BLaER1 (cell line): ENCODE results near the gene RUVBL1.

Experiments used
- H3K27ac ChIP-seq: shearing (Covaris generic); formaldehyde crosslinking; 2 replicates; pipeline ENCODE4 v1.8.1; 2022
- H3K27me3 ChIP-seq: shearing (Covaris generic); formaldehyde crosslinking; 2 replicates; pipeline ENCODE4 v1.8.1; 2022
- H3K36me3 ChIP-seq: shearing (Covaris generic); formaldehyde crosslinking; 2 replicates; pipeline ENCODE4 v1.8.1; 2022
- H3K4me1 ChIP-seq: shearing (Covaris generic); formaldehyde crosslinking; 2 replicates; pipeline ENCODE4 v1.8.1; 2022
- H3K4me2 ChIP-seq: shearing (Covaris generic); formaldehyde crosslinking; 2 replicates; pipeline ENCODE4 v1.8.1; 2022
- H3K4me3 ChIP-seq: shearing (Covaris generic); formaldehyde crosslinking; 2 replicates; pipeline ENCODE4 v1.8.1; 2022
- H3K9ac ChIP-seq: shearing (Covaris generic); formaldehyde crosslinking; 2 replicates; pipeline ENCODE4 v1.8.1; 2022
- H3K9me3 ChIP-seq: shearing (Covaris generic); formaldehyde crosslinking; 2 replicates; pipeline ENCODE4 v1.8.1; 2022
- H4K20me1 ChIP-seq: shearing (Covaris generic); formaldehyde crosslinking; 2 replicates; pipeline ENCODE4 v1.8.1; 2022
- Cebpa-rat ChIP-seq: shearing (Covaris generic); IDR thresholded peaks from 2 replicates; pipeline ENCODE4 v1.8.1; 2022

RUVBL1 gene

DNA sequence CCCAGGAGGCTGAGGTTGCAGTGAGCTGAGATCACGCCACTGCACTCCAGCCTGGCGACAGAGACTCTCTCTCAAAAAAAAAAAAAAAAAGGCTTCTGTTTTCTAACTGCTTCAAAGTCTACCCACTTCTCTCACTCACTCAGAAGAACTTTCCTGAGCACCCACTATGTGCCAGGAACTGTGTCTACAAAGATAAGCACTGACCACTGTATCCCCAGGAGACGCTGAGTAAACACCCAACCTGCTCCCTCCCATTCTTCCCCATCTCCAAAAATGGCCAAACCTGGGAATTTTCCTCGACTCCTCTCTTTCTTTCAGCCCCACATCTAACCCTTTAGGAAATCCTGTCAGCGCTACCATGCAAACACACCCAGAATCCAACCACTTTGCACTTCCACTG is 12.5 kb downstream of the RUVBL1 start:
- Histone ChIP-seq H3K4me2 (no peak overlapping the region), H3K27me3 (no peaks in the 10 kb centered on the region), H3K27ac (no peak overlapping the region), H3K36me3 (peaks cover 99% of the 10 kb centered on the region), H3K4me1 (peaks cover 7% of the 10 kb centered on the region; the same call in 1 of the 2 replicates), H3K4me3 (no peak overlapping the region), H4K20me1 (peaks cover 72% of the 10 kb centered on the region), H3K9ac (no peak overlapping the region), H3K9me3 (no peaks in the 10 kb centered on the region)
- no peak for TF ChIP-seq Cebpa-rat

- H3K27ac ChIP-seq, result no peak overlapping the region
- H3K36me3 ChIP-seq, result peaks cover 93% of the 10 kb centered on the region
- TF ChIP-seq Cebpa-rat, result no peak
- H4K20me1 ChIP-seq, result peaks cover 70% of the 10 kb centered on the region
- no peak overlapping the region for H3K4me2 ChIP-seq
- no peaks in the 10 kb centered on the region for H3K9me3 ChIP-seq
- no peak overlapping the region for H3K9ac ChIP-seq
- H3K27me3 ChIP-seq, result no peaks in the 10 kb centered on the region
- no peak overlapping the region for H3K4me3 ChIP-seq
- H3K4me1 ChIP-seq, result peaks cover 21% of the 10 kb centered on the region
Measured at GRCh38 chr3:128107834-128108233, 15.8 kb downstream of the RUVBL1 start.

GRCh38 chr3:128103136-128103676 is 20.4 kb downstream of the RUVBL1 start:
- peaks cover 21% of the 10 kb centered on the region for H3K4me1 ChIP-seq
- H4K20me1 ChIP-seq, result peaks cover 73% of the 10 kb centered on the region
- H3K9ac ChIP-seq, result no peak overlapping the region
- TF ChIP-seq Cebpa-rat, result no peak
- peaks cover 93% of the 10 kb centered on the region for H3K36me3 ChIP-seq
- H3K9me3 ChIP-seq, result no peaks in the 10 kb centered on the region
- no peak overlapping the region for H3K27ac ChIP-seq
- no peak overlapping the region for H3K4me2 ChIP-seq
- H3K27me3 ChIP-seq, result no peaks in the 10 kb centered on the region
- no peak overlapping the region for H3K4me3 ChIP-seq

GRCh38 chr3:128100638-128101037 is 23.0 kb downstream of the RUVBL1 start:
- Histone ChIP-seq H3K4me1 (peaks cover 18% of the 10 kb centered on the region), H3K4me3 (no peak overlapping the region), H3K9ac (no peak overlapping the region), H3K4me2 (no peak overlapping the region), H3K9me3 (no peaks in the 10 kb centered on the region), H3K27me3 (no peaks in the 10 kb centered on the region), H4K20me1 (peaks cover 61% of the 10 kb centered on the region), H3K27ac (no peak overlapping the region), H3K36me3 (peaks cover 93% of the 10 kb centered on the region)
- TF ChIP-seq Cebpa-rat, result no peak

- no peak overlapping the region for H3K4me2 ChIP-seq
Measured at GRCh38 chr3:128100161-128100560, 23.5 kb downstream of the RUVBL1 start.

DNA sequence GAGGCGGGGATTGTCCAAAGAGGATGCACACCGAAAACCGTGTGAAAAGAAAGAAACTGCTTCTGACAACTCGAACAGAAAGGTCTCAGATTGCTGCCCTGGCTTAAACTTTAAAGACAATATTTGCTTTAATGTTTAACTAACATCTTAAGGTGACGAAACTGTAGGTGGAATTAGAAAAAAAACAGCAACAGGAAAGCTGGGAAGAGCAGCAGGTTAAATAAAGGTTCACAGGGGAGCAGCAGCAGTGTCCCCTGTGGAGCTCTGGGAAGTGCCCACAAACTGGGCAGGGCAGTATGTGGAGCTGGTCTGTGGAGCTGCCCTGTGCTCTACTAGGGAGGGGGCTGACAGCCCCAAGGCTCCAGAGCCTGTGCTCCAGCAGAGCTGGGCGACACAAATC is 25.4 kb downstream of the RUVBL1 start:
- Histone ChIP-seq H3K9me3 (no peaks in the 10 kb centered on the region), H3K4me1 (no peaks in the 10 kb centered on the region), H3K36me3 (peaks cover 100% of the 10 kb centered on the region), H4K20me1 (peaks cover 61% of the 10 kb centered on the region), H3K27me3 (no peaks in the 10 kb centered on the region), H3K27ac (no peak overlapping the region), H3K4me3 (no peak overlapping the region), H3K4me2 (no peak overlapping the region), H3K9ac (no peak overlapping the region)
- TF ChIP-seq Cebpa-rat, result no peak

More at GRCh38 chr3:128100161-128100560, 23.5 kb downstream of the RUVBL1 start:
- Histone ChIP-seq H4K20me1 (peaks cover 61% of the 10 kb centered on the region), H3K9ac (no peak overlapping the region), H3K36me3 (peaks cover 96% of the 10 kb centered on the region), H3K4me1 (peaks cover 14% of the 10 kb centered on the region), H3K4me3 (no peak overlapping the region), H3K9me3 (no peaks in the 10 kb centered on the region), H3K27ac (no peak overlapping the region), H3K27me3 (no peaks in the 10 kb centered on the region)
- no peak for TF ChIP-seq Cebpa-rat

DNA sequence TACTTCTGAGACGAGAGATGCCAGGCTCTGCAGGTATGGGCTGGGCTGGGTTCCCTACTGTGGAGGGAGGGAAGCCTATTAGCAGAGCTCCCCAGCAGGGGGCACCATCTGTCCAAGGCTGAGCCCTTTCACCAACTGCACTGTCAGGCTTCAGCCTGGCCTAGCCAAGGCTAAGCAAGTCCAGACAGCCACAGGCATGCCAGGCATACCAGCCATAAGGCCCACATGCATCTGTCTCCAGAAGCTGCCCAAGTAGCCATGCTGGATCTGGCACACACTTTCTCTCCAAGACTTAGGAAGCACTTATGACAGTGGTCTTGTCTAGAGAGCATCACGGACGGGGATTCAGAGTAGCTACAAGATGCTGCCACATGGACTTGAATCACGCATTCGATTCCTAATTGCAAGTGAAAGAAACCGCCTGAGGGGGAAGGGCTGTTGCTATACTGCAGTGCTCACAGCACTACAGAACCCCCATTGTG is 28.3 kb downstream of the RUVBL1 start:
- no peaks in the 10 kb centered on the region for H3K4me1 ChIP-seq
- no peaks in the 10 kb centered on the region for H3K27me3 ChIP-seq
- H3K27ac ChIP-seq, result no peak overlapping the region
- H4K20me1 ChIP-seq, result peaks cover 61% of the 10 kb centered on the region
- H3K9ac ChIP-seq, result no peak overlapping the region
- no peak overlapping the region for H3K4me2 ChIP-seq
- no peak overlapping the region for H3K4me3 ChIP-seq
- H3K9me3 ChIP-seq, result no peaks in the 10 kb centered on the region
- H3K36me3 ChIP-seq, result peaks cover 91% of the 10 kb centered on the region
- TF ChIP-seq Cebpa-rat, result no peak

DNA sequence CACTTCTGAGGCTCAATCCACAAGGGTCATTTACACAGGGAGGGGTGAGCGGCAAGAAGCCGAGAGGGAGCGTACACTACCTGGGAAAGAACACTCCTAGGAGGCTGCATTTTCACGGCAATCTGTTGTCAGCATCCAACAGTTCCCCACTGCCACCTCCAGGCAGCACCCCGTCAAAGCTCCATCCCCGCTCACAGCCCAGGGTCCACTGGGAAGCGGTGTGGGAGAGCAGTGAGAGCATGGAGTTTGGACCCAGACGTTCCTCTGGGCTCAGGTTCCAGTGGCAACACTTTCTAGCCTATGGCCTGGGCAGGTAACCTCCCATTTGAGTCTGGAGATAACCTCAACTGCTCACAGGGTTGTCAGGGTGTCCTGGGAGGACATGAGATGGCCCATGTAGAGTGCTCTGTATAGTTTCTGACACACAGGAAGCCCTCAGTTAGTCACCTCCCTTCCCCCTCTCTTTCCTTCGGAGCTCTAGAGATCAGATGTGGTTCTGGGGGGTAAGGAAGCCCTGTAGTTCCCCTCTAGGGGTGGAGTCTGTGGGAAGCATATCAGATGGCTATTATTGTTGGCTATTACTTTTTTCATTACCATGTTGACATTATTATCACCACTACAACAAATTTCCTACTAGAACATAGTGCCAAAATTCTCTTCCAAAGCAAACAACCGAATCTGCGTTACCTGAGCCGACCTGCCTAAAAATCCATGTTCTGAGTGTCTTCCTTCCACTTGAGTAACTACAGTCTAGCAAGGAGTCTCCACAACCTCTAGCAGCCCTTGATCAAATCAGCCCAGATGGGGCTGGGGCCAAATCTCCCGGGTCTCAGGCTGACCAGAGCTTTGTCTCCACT is 29.1 kb downstream of the RUVBL1 start:
- Histone ChIP-seq H3K4me1 (no peaks in the 10 kb centered on the region), H3K9me3 (no peaks in the 10 kb centered on the region), H3K4me2 (no peak overlapping the region), H3K9ac (no peak overlapping the region), H3K36me3 (peaks cover 83% of the 10 kb centered on the region), H3K27ac (no peak overlapping the region), H3K4me3 (no peak overlapping the region), H4K20me1 (peaks cover 63% of the 10 kb centered on the region), H3K27me3 (no peaks in the 10 kb centered on the region)
- no peak for TF ChIP-seq Cebpa-rat

DNA sequence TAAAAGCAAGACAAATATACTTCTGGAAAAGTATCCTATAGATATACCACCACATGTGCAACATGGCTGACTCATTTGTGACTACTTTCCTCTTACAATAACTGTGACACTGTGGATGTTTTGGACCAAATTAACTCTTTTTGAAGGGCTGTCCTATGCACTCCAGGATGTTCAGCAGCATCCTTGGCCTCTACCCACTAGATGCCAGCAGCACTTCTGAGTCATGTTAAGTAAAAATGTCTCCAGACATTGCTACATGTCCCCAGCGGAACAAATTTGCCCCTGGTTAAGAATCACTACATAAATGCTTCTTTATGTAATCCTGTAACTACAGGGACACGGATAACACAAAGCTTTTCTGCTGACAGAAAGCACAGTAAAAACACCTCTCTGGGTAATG is 32.0 kb downstream of the RUVBL1 start:
- H3K36me3 ChIP-seq, result peaks cover 68% of the 10 kb centered on the region
- no peak overlapping the region for H3K4me2 ChIP-seq
- TF ChIP-seq Cebpa-rat, result no peak
- H3K4me3 ChIP-seq, result no peak overlapping the region
- no peak overlapping the region for H3K9ac ChIP-seq
- no peaks in the 10 kb centered on the region for H3K9me3 ChIP-seq
- no peaks in the 10 kb centered on the region for H3K4me1 ChIP-seq
- H4K20me1 ChIP-seq, result peaks cover 75% of the 10 kb centered on the region
- H3K27me3 ChIP-seq, result no peaks in the 10 kb centered on the region
- H3K27ac ChIP-seq, result no peak overlapping the region

GRCh38 chr3:128089135-128089534 is 34.5 kb downstream of the RUVBL1 start:
- H3K27ac ChIP-seq, result no peak overlapping the region
- no peaks in the 10 kb centered on the region for H3K27me3 ChIP-seq
- H3K9ac ChIP-seq, result no peak overlapping the region
- peaks cover 80% of the 10 kb centered on the region for H4K20me1 ChIP-seq
- H3K4me1 ChIP-seq, result no peaks in the 10 kb centered on the region
- H3K4me2 ChIP-seq, result no peak overlapping the region
- TF ChIP-seq Cebpa-rat, result no peak
- H3K9me3 ChIP-seq, result no peaks in the 10 kb centered on the region
- H3K36me3 ChIP-seq, result peaks cover 68% of the 10 kb centered on the region
- no peak overlapping the region for H3K4me3 ChIP-seq
